Measurements from ENCODE around the gene IFT74.
"Not testable (repeated sequence)": the region's sequence is repeated elsewhere in the genome, so short reads cannot be mapped to it uniquely, and the experiment has no call there.

IFT74 gene

GRCh38 chr9:27086818-27087680, 130.8 kb downstream of the IFT74 start:
- no peak overlapping the region for H3K27ac Mint-ChIP-seq
- no peak for TF ChIP-seq CTCF (IDR thresholded peaks at IDR 0.05)
- no peaks in the 10 kb centered on the region for H3K36me3 Mint-ChIP-seq (ENCODE audit: low read depth)
- peaks cover 4% of the 10 kb centered on the region for H3K27me3 Mint-ChIP-seq (ENCODE audit: low read depth, poor library complexity)
- H3K4me3 Mint-ChIP-seq: no peak overlapping the region
- no peaks in the 10 kb centered on the region for H3K9me3 Mint-ChIP-seq
- DNase-seq: no peak
- H3K4me1 Mint-ChIP-seq: peaks cover 7% of the 10 kb centered on the region

- Mint-ChIP-seq H3K4me3 (no peak overlapping the region), H3K4me1 (peaks cover 7% of the 10 kb centered on the region), H3K27me3 (ENCODE audit: low read depth, poor library complexity) (peaks cover 4% of the 10 kb centered on the region), H3K36me3 (ENCODE audit: low read depth) (no peaks in the 10 kb centered on the region), H3K9me3 (no peaks in the 10 kb centered on the region), H3K27ac (no peak overlapping the region)
- TF ChIP-seq CTCF (IDR thresholded peaks at IDR 0.05): no peak
- DNase-seq: no peak
Measured at GRCh38 chr9:27088981-27089380, 132.8 kb downstream of the IFT74 start.

- Mint-ChIP-seq H3K27ac (no peak overlapping the region), H3K9me3 (no peaks in the 10 kb centered on the region), H3K4me1 (peaks cover 7% of the 10 kb centered on the region), H3K27me3 (ENCODE audit: low read depth, poor library complexity) (peaks cover 4% of the 10 kb centered on the region), H3K4me3 (no peak overlapping the region), H3K36me3 (ENCODE audit: low read depth) (no peaks in the 10 kb centered on the region)
- DNase-seq: no peak
- no peak for TF ChIP-seq CTCF (IDR thresholded peaks at IDR 0.05)
Measured at GRCh38 chr9:27089706-27090105, 133.5 kb downstream of the IFT74 start.

- no peak for DNase-seq
- no peak for TF ChIP-seq CTCF (IDR thresholded peaks at IDR 0.05)
- H3K27me3 Mint-ChIP-seq (ENCODE audit: low read depth, poor library complexity): peaks cover 4% of the 10 kb centered on the region
- H3K9me3 Mint-ChIP-seq: no peaks in the 10 kb centered on the region
- no peak overlapping the region for H3K4me3 Mint-ChIP-seq
- H3K27ac Mint-ChIP-seq: no peak overlapping the region
- H3K36me3 Mint-ChIP-seq (ENCODE audit: low read depth): no peaks in the 10 kb centered on the region
- H3K4me1 Mint-ChIP-seq: peaks cover 7% of the 10 kb centered on the region
Measured at GRCh38 chr9:27090231-27090630, 134.0 kb downstream of the IFT74 start.

GRCh38 chr9:27090711-27091110, 134.5 kb downstream of the IFT74 start:
- H3K27me3 Mint-ChIP-seq (ENCODE audit: low read depth, poor library complexity): peaks cover 4% of the 10 kb centered on the region
- no peak for TF ChIP-seq CTCF (IDR thresholded peaks at IDR 0.05)
- H3K4me1 Mint-ChIP-seq: peaks cover 7% of the 10 kb centered on the region
- no peak for DNase-seq
- H3K36me3 Mint-ChIP-seq (ENCODE audit: low read depth): no peaks in the 10 kb centered on the region
- no peak overlapping the region for H3K4me3 Mint-ChIP-seq
- H3K9me3 Mint-ChIP-seq: no peaks in the 10 kb centered on the region
- H3K27ac Mint-ChIP-seq: no peak overlapping the region

GRCh38 chr9:27092496-27092895, 136.3 kb downstream of the IFT74 start:
- not testable (repeated sequence) for H3K4me1 Mint-ChIP-seq; H3K36me3 Mint-ChIP-seq (ENCODE audit: low read depth); H3K4me3 Mint-ChIP-seq; H3K27ac Mint-ChIP-seq; H3K9me3 Mint-ChIP-seq; DNase-seq; H3K27me3 Mint-ChIP-seq (ENCODE audit: low read depth, poor library complexity)

GRCh38 chr9:27093384-27094067, 137.3 kb downstream of the IFT74 start:
- H3K27me3 Mint-ChIP-seq (ENCODE audit: low read depth, poor library complexity); DNase-seq; H3K9me3 Mint-ChIP-seq; H3K4me3 Mint-ChIP-seq; H3K4me1 Mint-ChIP-seq; H3K36me3 Mint-ChIP-seq (ENCODE audit: low read depth); H3K27ac Mint-ChIP-seq: not testable (repeated sequence)
